Mesothelial cell of epicardium (in vitro differentiated cells): ENCODE measurements around the gene ACVR1. TPM values are rescaled to one million over a fixed set of nuclear protein-coding genes. Genes with fewer than 3 reads are reported as not detected.
A peak's percentile ranks its signal among the peaks of the same experiment; 100 is the strongest.

Experiments used
- DNase-seq, 2 experiments: peaks; one replicate each; pipeline ENCODE4 v3.0.0; 2021; ENCODE audit warnings: low spot score in 2 of 2; ENCODE audit not compliant: unreplicated experiment in 2 of 2
- H3K27ac Mint-ChIP-seq: 2 replicates; pipeline ENCODE4 v1.8.0; 2021; ENCODE audit warnings: mixed read lengths
- H3K27me3 Mint-ChIP-seq: 2 replicates; pipeline ENCODE4 v1.8.0; 2021; ENCODE audit warnings: low read depth, mixed read lengths
- H3K36me3 Mint-ChIP-seq: 2 replicates; pipeline ENCODE4 v1.8.0; 2021; ENCODE audit warnings: mixed read lengths
- H3K4me1 Mint-ChIP-seq: 2 replicates; pipeline ENCODE4 v1.8.0; 2021; ENCODE audit warnings: mixed read lengths
- H3K4me3 Mint-ChIP-seq: 2 replicates; pipeline ENCODE4 v1.8.0; 2021; ENCODE audit warnings: mild to moderate bottlenecking, moderate library complexity, mixed read lengths
- H3K9me3 Mint-ChIP-seq: 2 replicates; pipeline ENCODE4 v1.8.0; 2021; ENCODE audit warnings: mixed read lengths
- CTCF ChIP-seq: fragments of 200-600 bp; sonication (generic); IDR thresholded peaks from one replicate; pipeline ENCODE4 v1.5.0; 2021; ENCODE audit warnings: antibody characterized with exemption; ENCODE audit not compliant: unreplicated experiment
- total RNA-seq: library from RNA; stranded (reverse); gene quantifications from 3 replicates; pipeline ENCODE4 v1.2.1, GENCODE V29; 2021

ACVR1 gene
- total RNA-seq, 1 donor from 2014 or later: 27.5 TPM

- Mint-ChIP-seq H3K4me1 (peaks cover 53% of the 10 kb centered on the region), H3K4me3 (no peak overlapping the region), H3K36me3 (peaks cover 5% of the 10 kb centered on the region), H3K9me3 (no peaks in the 10 kb centered on the region), H3K27ac (no peak overlapping the region), H3K27me3 (no peaks in the 10 kb centered on the region)
- TF ChIP-seq CTCF: no peak
- DNase-seq: no peak
Measured at GRCh38 chr2:157842106-157842879, 33.8 kb downstream of the ACVR1 start.

GRCh38 chr2:157841485-157841884 lies 34.6 kb downstream of the ACVR1 start:
- Mint-ChIP-seq H3K36me3 (peaks cover 5% of the 10 kb centered on the region), H3K4me1 (peaks cover 61% of the 10 kb centered on the region), H3K9me3 (no peaks in the 10 kb centered on the region), H3K27me3 (no peaks in the 10 kb centered on the region), H3K27ac (no peak overlapping the region), H3K4me3 (no peak overlapping the region)
- no peak for DNase-seq
- TF ChIP-seq CTCF: no peak

GRCh38 chr2:157840568-157841156 lies 35.5 kb downstream of the ACVR1 start:
- DNase-seq: no peak
- H3K9me3 Mint-ChIP-seq: no peaks in the 10 kb centered on the region

GRCh38 chr2:157839822-157840221 lies 36.3 kb downstream of the ACVR1 start:
- Mint-ChIP-seq H3K4me3 (no peak overlapping the region), H3K27me3 (no peaks in the 10 kb centered on the region), H3K27ac (peak overlapping the region; percentile 48), H3K4me1 (peaks cover 66% of the 10 kb centered on the region), H3K9me3 (no peaks in the 10 kb centered on the region), H3K36me3 (no peaks in the 10 kb centered on the region)
- no peak for DNase-seq
- no peak for TF ChIP-seq CTCF

More at GRCh38 chr2:157840568-157841156, 35.5 kb downstream of the ACVR1 start:
- no peak overlapping the region for H3K27ac Mint-ChIP-seq
- H3K27me3 Mint-ChIP-seq: no peaks in the 10 kb centered on the region
- no peak overlapping the region for H3K4me3 Mint-ChIP-seq
- peaks cover 2% of the 10 kb centered on the region for H3K36me3 Mint-ChIP-seq
- H3K4me1 Mint-ChIP-seq: peaks cover 66% of the 10 kb centered on the region
- no peak for TF ChIP-seq CTCF

GRCh38 chr2:157839162-157839801 lies 36.8 kb downstream of the ACVR1 start:
- TF ChIP-seq CTCF: no peak
- Mint-ChIP-seq H3K4me3 (peak overlapping the region; percentile 4), H3K4me1 (peaks cover 65% of the 10 kb centered on the region), H3K27me3 (no peaks in the 10 kb centered on the region), H3K27ac (peak overlapping the region; percentile 67), H3K36me3 (no peaks in the 10 kb centered on the region), H3K9me3 (no peaks in the 10 kb centered on the region)
- peak; percentile 24 to 52 for DNase-seq
